ENCODE results near the gene HOTAIR. TPM values are rescaled to one million over a fixed set of nuclear protein-coding genes. Genes with fewer than 3 reads are reported as not detected.
A peak's percentile ranks its signal among the peaks of the same experiment; 100 is the strongest.

The HOTAIR gene
- polyA plus RNA-seq, 1 donor from 2014 or later: not detected

- Histone ChIP-seq H3K79me2 (replicated peaks; ENCODE audit: insufficient read depth, low read length) (no peaks in the 10 kb centered on the region), H3K9me2 (ENCODE audit: insufficient read depth, low read length) (no peaks in the 10 kb centered on the region), H2AFZ (ENCODE audit: low read depth, low read length) (no peak overlapping the region), H3K9ac (ENCODE audit: low read length) (no peak overlapping the region), H3K4me2 (ENCODE audit: low read length) (no peak overlapping the region), H4K20me1 (ENCODE audit: insufficient read depth) (no peaks in the 10 kb centered on the region), H3F3A (ENCODE audit: insufficient read depth, low read length, poor library complexity, severe bottlenecking) (no peaks in the 10 kb centered on the region), H3K36me3 (ENCODE audit: insufficient read depth, low read length) (no peaks in the 10 kb centered on the region), H3K4me3 (ENCODE audit: low read length) (no peak overlapping the region), H3K27ac (ENCODE audit: low read length) (no peak overlapping the region), H3K9me3 (ENCODE audit: low read length) (no peaks in the 10 kb centered on the region), H3K27me3 (ENCODE audit: insufficient read depth, low read depth, low read length) (peaks cover 100% of the 10 kb centered on the region)
- TF ChIP-seq CTCF (IDR thresholded peaks at IDR 0.05; ENCODE audit: poor library complexity, severe bottlenecking): peak; percentile 65
- no peak for TF ChIP-seq EP300 (conservative IDR thresholded peaks at IDR 0.05; ENCODE audit: poor library complexity, severe bottlenecking)
- TF ChIP-seq MXI1 (conservative IDR thresholded peaks at IDR 0.05; ENCODE audit: poor library complexity, severe bottlenecking): no peak
- peak; percentile 68 for TF ChIP-seq RAD21 (conservative IDR thresholded peaks at IDR 0.05)
- no peak for TF ChIP-seq POLR2AphosphoS5 (IDR thresholded peaks at IDR 0.05)
- peak; percentile 52 for TF ChIP-seq EZH2 (IDR thresholded peaks at IDR 0.05; ENCODE audit: borderline replicate concordance, insufficient read depth, low read length, poor library complexity, severe bottlenecking)
- TF ChIP-seq SMC3 (conservative IDR thresholded peaks at IDR 0.05; ENCODE audit: poor library complexity): peak; percentile 74
Measured at GRCh38 chr12:53989227-53990113, 14.7 kb upstream of the HOTAIR start.

- Histone ChIP-seq H2AFZ (ENCODE audit: low read depth, low read length) (no peak overlapping the region), H3K4me3 (ENCODE audit: low read length) (no peak overlapping the region), H3K4me2 (ENCODE audit: low read length) (no peak overlapping the region), H3K9me3 (ENCODE audit: low read length) (no peaks in the 10 kb centered on the region), H3K27ac (ENCODE audit: low read length) (no peak overlapping the region), H3K9me2 (ENCODE audit: insufficient read depth, low read length) (no peaks in the 10 kb centered on the region), H3K36me3 (ENCODE audit: insufficient read depth, low read length) (no peaks in the 10 kb centered on the region), H4K20me1 (ENCODE audit: insufficient read depth) (no peaks in the 10 kb centered on the region), H3F3A (ENCODE audit: insufficient read depth, low read length, poor library complexity, severe bottlenecking) (no peaks in the 10 kb centered on the region), H3K9ac (ENCODE audit: low read length) (no peak overlapping the region), H3K27me3 (ENCODE audit: insufficient read depth, low read depth, low read length) (peaks cover 100% of the 10 kb centered on the region), H3K79me2 (replicated peaks; ENCODE audit: insufficient read depth, low read length) (no peaks in the 10 kb centered on the region)
- TF ChIP-seq MXI1 (conservative IDR thresholded peaks at IDR 0.05; ENCODE audit: poor library complexity, severe bottlenecking) (no peak), RAD21 (conservative IDR thresholded peaks at IDR 0.05) (no peak), EZH2 (IDR thresholded peaks at IDR 0.05; ENCODE audit: borderline replicate concordance, insufficient read depth, low read length, poor library complexity, severe bottlenecking) (no peak), POLR2AphosphoS5 (IDR thresholded peaks at IDR 0.05) (no peak), TAF1 (IDR thresholded peaks at IDR 0.05; ENCODE audit: low read depth) (no peak), CTCF (IDR thresholded peaks at IDR 0.05; ENCODE audit: poor library complexity, severe bottlenecking) (no peak), REST (IDR thresholded peaks at IDR 0.05; ENCODE audit: borderline replicate concordance) (no peak), EP300 (conservative IDR thresholded peaks at IDR 0.05; ENCODE audit: poor library complexity, severe bottlenecking) (no peak), SMC3 (conservative IDR thresholded peaks at IDR 0.05; ENCODE audit: poor library complexity) (no peak)
Measured at GRCh38 chr12:53988541-53989226, 13.9 kb upstream of the HOTAIR start.
